Stimulated activated CD4-positive, alpha-beta T cell treated with anti-CD3 and anti-CD28 coated beads, Interleukin-15, amount 100 ng/mL, for 24 hours (primary cell): ENCODE data around the gene STK16.
"Not testable (repeated sequence)": the region's sequence is repeated elsewhere in the genome, so short reads cannot be mapped to it uniquely, and the experiment has no call there.

Source experiments
- DNase-seq: peaks from one replicate; pipeline ENCODE4 v3.0.0-alpha.2; 2020

STK16 gene

GRCh38 chr2:219246559-219246958, 1.3 kb downstream of the STK16 start:
- no peak for DNase-seq

DNA sequence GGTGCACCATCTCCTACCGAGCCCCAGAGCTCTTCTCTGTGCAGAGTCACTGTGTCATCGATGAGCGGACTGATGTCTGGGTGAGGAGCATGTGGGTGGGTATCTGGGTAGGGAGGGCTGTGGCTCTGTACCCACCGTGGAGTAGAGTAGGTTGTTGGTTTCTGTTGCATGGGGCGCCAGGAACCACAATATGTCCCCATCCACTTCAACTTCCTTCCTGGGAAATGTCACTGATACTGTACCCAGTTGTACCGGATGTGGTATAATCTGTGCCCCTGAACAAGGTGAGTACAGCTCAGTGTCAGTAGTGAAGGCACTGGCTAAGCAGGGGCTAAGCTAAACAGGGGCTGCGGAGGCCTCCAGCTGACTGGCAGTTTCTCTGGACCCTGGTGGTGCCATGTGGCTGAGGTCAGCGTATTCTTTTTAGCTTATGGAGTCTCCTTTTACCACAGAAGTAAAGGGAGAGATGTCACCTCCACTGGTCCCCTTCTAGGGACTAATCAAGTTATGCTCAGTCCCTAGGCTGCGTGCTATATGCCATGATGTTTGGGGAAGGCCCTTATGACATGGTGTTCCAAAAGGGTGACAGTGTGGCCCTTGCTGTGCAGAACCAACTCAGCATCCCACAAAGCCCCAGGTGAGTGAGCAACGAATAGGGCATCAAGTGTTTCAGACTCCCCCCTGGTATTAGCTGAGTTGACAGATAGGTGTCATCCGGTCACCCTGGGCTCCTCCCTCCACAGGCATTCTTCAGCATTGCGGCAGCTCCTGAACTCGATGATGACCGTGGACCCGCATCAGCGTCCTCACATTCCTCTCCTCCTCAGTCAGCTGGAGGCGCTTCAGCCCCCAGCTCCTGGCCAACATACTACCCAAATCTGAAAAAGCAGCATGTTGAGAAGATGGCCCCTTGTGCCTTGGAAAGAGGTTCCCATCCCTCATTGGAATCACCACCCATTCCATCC, 2.7 kb downstream of the STK16 start:
- peak; percentile 74 for DNase-seq

DNA sequence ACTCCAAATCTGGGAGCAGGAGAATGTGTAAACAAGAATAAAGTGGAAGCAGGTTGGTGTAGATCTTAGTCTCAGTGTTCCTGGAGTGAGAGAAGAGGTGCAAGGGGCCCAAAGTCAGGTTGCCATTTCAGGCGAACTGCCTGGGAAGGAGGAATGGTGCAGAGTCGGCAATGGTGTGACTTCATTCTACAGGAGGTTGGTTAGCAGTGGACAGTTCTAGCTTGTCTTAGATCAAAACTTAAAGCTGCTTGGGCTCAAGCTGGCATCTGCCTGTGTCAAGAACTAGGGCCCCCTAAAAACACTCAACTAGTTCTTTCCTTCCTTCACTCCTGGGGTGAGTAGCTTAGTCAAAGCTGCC, 3.5 kb downstream of the STK16 start:
- no peak for DNase-seq

- peak; percentile 58 for DNase-seq
Measured at GRCh38 chr2:219249203-219249980, 4.1 kb downstream of the STK16 start.

- DNase-seq = no peak
Measured at GRCh38 chr2:219250049-219250781, 4.9 kb downstream of the STK16 start.

- DNase-seq = no peak
Measured at GRCh38 chr2:219251656-219252055, 6.4 kb downstream of the STK16 start.

GRCh38 chr2:219252084-219252483, 6.8 kb downstream of the STK16 start:
- peak; percentile 50 for DNase-seq

DNA sequence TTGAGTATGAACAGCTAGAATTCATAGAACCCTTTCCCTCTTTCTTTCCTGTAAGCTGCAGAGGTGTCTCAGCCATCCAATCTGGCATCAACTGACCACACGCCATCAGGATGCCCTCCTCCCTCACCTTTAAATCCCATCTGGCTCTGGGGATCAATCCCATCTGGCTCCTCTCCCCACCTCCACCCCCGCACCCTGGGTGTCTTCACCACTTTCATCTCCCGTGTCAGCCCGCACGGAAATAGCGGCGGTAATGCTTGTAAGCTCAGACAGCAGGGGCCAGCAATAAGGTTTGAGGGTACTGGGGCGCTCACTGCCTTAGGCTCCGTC, 7.3 kb downstream of the STK16 start:
- DNase-seq = no peak

DNA sequence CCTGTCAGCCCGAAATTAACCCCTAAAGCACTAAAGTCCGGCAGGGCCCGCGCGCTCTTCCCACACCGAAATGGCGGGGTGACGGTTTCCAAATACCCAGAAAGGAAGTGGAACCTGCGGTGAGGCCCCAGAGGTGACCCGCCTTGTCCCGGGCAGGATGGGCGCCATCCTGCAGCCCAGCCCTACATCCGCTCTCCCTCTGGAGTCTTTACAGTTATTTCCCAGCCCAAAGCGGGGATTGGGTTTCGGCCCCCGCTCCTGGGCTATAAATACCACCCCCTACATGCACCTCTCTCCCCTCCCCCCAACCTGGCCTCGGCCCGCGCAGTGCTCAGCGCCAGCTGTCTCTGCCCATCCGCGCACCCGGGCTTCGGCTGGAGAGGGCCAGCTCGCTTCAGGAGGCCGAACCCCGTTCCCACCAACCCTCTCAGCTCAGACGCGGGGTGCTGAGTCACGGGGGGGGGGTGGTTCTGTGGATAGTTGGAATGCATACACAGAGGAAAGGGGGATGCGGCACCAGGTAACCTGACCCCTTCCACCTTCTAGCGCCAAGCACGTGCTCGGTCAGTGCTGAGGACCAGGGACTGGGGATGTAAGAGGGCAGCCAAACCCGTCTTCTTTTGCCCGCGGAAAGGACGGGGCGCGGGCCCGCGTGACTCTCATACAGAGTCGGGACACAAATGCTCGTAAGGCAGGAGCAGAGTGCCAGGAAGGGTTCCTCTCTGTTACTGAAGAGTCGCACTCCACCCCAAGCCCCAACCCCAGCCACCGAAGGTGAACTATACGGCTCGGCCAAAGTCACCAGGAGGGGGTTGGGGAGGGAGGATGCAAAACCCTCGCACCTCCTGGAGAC, 7.8 kb downstream of the STK16 start, which contains the start of gene TUBA4B:
Gene TUBA4B, plus strand, starts transcription at position 344 of the 853 bp plus-strand sequence. Its CDS starts 165 bp downstream, at position 509.
- DNase-seq = peak; percentile 75

GRCh38 chr2:219253753-219254589, 8.7 kb downstream of the STK16 start, which contains the start of gene TUBA4A:
TSS of gene TUBA4A (minus strand) at chr2:219253918. CDS start at chr2:219253858, 60 bp downstream.
- peak; percentile 93 for DNase-seq

GRCh38 chr2:219254590-219255201, 9.4 kb downstream of the STK16 start:
- DNase-seq = peak; percentile 49

DNA sequence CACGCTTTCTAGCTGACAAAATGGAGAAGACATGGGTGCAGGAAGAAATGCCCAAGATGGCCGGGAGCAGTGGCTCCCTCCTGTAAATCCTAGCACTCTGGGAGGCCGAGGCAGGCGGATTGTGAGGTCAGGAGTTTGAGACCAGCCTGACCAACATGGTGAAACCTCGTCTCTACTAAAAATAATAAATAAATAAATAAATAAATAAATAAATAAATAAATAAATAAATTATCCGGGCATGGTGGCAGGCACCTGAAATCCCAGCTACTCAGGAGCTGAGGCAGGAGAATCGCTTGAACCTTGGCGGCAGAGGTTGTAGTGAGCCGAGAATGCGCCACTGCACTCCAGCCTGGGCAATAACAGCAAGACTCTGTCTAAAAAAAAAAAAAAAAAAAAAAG, 13.7 kb downstream of the STK16 start:
- not testable (repeated sequence) for DNase-seq

GRCh38 chr2:219261024-219261855, 16.0 kb downstream of the STK16 start:
- no peak for DNase-seq

DNA sequence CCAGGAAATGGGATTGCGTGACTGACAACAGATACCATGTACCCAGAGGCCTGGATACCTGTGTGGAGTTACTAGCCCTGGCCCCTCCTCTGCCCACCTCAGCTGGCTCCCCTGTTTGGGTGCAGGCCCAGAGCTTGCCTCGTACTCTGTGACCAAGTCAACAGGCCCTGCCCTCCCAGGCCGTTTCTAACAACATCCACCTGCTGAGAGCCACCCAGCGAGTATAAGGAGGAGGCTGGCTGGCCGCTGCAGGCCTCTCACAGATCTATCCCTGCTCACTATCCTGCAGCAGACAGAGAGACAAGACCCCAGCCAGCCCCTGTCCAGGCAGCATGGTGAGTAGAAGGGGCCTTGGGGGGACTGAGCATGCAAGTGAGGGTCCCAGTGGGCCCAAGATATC, 21.0 kb downstream of the STK16 start:
- DNase-seq = no peak

- DNase-seq = no peak
Measured at GRCh38 chr2:219266886-219267285, 21.6 kb downstream of the STK16 start.

DNA sequence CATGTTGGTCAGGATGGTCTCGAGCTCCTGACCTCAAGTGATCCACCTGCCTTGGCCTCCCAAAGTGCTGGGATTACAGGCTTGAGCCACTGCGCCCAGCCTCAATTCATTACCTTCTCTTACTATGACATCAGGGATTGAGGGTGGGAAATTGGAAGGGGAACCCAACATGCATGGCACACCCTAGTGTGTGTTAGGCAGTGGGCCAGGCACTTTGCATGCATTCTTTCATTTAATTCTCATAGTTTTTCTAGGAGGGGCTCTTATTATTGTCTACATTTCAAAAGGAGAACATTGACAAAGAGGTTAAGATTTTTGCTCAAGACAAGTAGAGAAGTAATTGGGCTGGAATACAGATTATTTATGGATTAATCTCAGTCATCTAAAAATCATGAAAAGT, 23.0 kb downstream of the STK16 start:
- no peak for DNase-seq

DNA sequence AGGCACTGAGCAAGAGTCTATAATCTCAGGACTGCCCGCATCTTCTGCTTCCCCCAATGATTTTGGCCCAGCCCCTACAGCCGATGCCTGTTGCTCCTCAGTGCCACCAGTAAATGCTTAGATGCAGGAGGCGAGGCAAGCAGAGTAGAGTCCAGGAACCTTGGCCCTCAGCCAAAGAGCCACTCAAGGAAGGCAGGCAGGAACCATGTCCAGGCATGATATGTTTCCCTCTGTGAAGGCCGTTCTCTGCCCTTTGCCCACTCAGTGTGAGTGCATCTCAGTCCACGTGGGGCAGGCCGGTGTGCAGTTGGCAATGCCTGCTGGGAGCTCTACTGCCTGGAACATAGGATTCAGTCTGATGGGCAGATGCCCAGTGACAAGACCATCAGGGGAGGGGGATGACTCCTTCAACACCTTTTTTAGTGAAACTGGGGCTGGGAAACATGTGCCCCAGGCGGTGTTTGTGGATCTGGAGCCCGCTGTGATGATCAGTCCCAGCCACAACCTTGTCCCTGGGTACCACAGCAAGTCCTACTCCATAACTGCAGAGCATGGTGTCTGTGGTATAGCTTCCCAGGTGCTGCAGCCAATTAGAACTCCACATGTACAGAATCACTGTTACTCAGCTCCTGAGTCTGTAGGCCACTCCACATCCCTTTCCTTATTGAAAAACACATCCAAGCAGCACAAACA, 24.2 kb downstream of the STK16 start:
- no peak for DNase-seq

GRCh38 chr2:219270055-219270372, 24.7 kb downstream of the STK16 start:
- DNase-seq = no peak

GRCh38 chr2:219271021-219271420, 25.7 kb downstream of the STK16 start:
- no peak for DNase-seq
